DND-41 (cell line): Measurements from ENCODE around the gene ZC3H15.
A peak's percentile ranks its signal among the peaks of the same experiment; 100 is the strongest.

Experiments used
- ATAC-seq: fragments of 200-7000 bp; cut with Tn5 transposase; 3 replicates; pipeline ENCODE4 v1.9.1; 2021; ENCODE audit warnings: low read depth; ENCODE audit not compliant: insufficient read depth
- DNase-seq: peaks from one replicate; pipeline ENCODE4 v3.0.0-alpha.2; 2020
- H2AFZ ChIP-seq: 2 replicates; pipeline ENCODE4 v1.6.0; 2012; ENCODE audit warnings: low read depth, low read length
- H3K27ac ChIP-seq: 2 replicates; pipeline ENCODE4 v1.5.1; 2012; ENCODE audit warnings: low read length, inconsistent platforms
- H3K27me3 ChIP-seq: fragments of 200-600 bp; sonication (generic); 2 replicates; pipeline ENCODE4 v1.6.0; 2012; ENCODE audit warnings: low read length, mild to moderate bottlenecking, inconsistent platforms; ENCODE audit not compliant: insufficient read depth, poor library complexity
- H3K36me3 ChIP-seq: 2 replicates; pipeline ENCODE4 v1.5.1; 2012; ENCODE audit warnings: low read length, inconsistent platforms; ENCODE audit not compliant: insufficient read depth
- H3K4me1 ChIP-seq: 2 replicates; pipeline ENCODE4 v1.5.1; 2012; ENCODE audit warnings: mild to moderate bottlenecking, low read length; ENCODE audit not compliant: insufficient read depth
- H3K4me2 ChIP-seq: 2 replicates; pipeline ENCODE4 v1.6.0; 2012; ENCODE audit warnings: mild to moderate bottlenecking, moderate library complexity, low read length, inconsistent platforms; ENCODE audit not compliant: insufficient read depth
- H3K4me3 ChIP-seq, 2 experiments: fragments of 200-600 bp in 1 of 2; shearing (Covaris generic) in 1 of 2; 2 replicates each; pipeline ENCODE4 v1.5.1; 2012 to 2016; ENCODE audit warnings: inconsistent platforms in 2 of 2, low read length in 2 of 2, mild to moderate bottlenecking in 2 of 2, low read depth in 1 of 2, moderate library complexity in 1 of 2
- H3K79me2 ChIP-seq: 2 replicates; pipeline ENCODE4 v1.6.0; 2012; ENCODE audit warnings: low read length, inconsistent platforms; ENCODE audit not compliant: insufficient read depth
- H3K9ac ChIP-seq: 2 replicates; pipeline ENCODE4 v1.6.0; 2012; ENCODE audit warnings: low read depth, mild to moderate bottlenecking, inconsistent platforms, low read length, moderate library complexity
- H3K9me3 ChIP-seq: 2 replicates; pipeline ENCODE4 v1.5.1; 2012; ENCODE audit warnings: low read length, moderate library complexity, mild to moderate bottlenecking, inconsistent platforms; ENCODE audit not compliant: insufficient read depth, severe bottlenecking
- H4K20me1 ChIP-seq: 2 replicates; pipeline ENCODE4 v1.6.0; 2012; ENCODE audit warnings: low read length; ENCODE audit not compliant: insufficient read depth
- EZH2 ChIP-seq: IDR thresholded peaks from 3 replicates; pipeline ENCODE4 v1.6.1; 2012; ENCODE audit warnings: borderline replicate concordance, low read depth, mild to moderate bottlenecking, moderate library complexity, low read length, inconsistent platforms; ENCODE audit not compliant: severe bottlenecking
- TF ChIP-seq, protein P1 (sequence below): IDR thresholded peaks from 2 replicates; pipeline ENCODE4 v1.5.1; 2012; ENCODE audit warnings: borderline replicate concordance, low read length, moderate library complexity, mild to moderate bottlenecking; ENCODE audit not compliant: poor library complexity, severe bottlenecking; ENCODE audit errors: extremely low read depth

The ZC3H15 gene

DNA sequence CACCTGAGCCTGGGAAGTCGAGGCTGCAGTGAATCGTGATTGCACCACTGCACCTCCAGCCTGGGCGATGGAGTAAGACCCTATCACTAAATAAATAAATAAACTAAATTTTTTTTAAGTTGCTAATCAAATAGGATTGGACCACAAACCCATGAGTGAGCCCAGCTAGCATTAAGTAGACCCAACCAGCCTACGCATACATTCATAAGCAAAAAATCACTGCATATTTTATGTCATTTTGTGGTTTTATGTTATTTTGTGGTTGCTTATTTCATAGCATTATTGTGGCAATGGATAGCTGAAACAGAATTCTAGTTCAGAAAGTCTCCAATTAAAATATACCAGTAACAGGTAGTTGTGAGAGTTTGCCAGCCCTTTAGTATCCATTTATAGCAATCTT lies 29.1 kb upstream of the ZC3H15 start:
- TF ChIP-seq, protein P1, sequence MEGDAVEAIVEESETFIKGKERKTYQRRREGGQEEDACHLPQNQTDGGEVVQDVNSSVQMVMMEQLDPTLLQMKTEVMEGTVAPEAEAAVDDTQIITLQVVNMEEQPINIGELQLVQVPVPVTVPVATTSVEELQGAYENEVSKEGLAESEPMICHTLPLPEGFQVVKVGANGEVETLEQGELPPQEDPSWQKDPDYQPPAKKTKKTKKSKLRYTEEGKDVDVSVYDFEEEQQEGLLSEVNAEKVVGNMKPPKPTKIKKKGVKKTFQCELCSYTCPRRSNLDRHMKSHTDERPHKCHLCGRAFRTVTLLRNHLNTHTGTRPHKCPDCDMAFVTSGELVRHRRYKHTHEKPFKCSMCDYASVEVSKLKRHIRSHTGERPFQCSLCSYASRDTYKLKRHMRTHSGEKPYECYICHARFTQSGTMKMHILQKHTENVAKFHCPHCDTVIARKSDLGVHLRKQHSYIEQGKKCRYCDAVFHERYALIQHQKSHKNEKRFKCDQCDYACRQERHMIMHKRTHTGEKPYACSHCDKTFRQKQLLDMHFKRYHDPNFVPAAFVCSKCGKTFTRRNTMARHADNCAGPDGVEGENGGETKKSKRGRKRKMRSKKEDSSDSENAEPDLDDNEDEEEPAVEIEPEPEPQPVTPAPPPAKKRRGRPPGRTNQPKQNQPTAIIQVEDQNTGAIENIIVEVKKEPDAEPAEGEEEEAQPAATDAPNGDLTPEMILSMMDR, result no peak
- no peak for TF ChIP-seq EZH2
- Histone ChIP-seq H2AFZ (no peak overlapping the region), H3K4me2 (no peak overlapping the region), H3K4me1 (peaks cover 10% of the 10 kb centered on the region), H3K9me3 (no peaks in the 10 kb centered on the region), H4K20me1 (no peaks in the 10 kb centered on the region), H3K27ac (no peak overlapping the region), H3K4me3 (no peak overlapping the region), H3K27me3 (no peaks in the 10 kb centered on the region), H3K79me2 (no peaks in the 10 kb centered on the region), H3K9ac (no peak overlapping the region), H3K36me3 (peaks cover 6% of the 10 kb centered on the region; the same call in 1 of the 2 replicates)
- ATAC-seq (no peak), DNase-seq (no peak)

DNA sequence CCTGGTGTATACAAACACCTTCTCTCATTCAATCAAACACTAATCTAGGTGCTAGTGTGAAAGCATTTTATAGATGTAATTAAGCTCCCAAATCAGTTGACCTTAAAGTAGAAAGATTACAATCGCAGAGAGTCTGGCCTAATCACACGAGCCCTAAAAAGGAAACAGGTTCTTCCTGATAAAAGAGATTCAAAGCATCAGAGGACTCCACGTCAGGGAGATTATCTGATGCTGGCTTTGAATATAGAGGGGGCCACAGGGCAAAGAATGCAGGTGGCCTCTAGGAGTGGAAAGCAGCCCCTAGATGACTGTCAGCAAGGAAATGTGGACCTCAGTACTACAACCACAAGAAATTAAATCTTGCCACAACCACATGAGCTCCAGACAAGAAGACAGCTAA lies 28.2 kb upstream of the ZC3H15 start:
- peak; percentile 93 for ATAC-seq
- H2AFZ ChIP-seq, result no peak overlapping the region
- H3K79me2 ChIP-seq, result no peaks in the 10 kb centered on the region
- no peaks in the 10 kb centered on the region for H3K9me3 ChIP-seq
- H3K4me1 ChIP-seq, result peaks cover 10% of the 10 kb centered on the region
- no peak overlapping the region for H3K4me2 ChIP-seq
- H3K9ac ChIP-seq, result no peak overlapping the region
- H3K27me3 ChIP-seq, result no peaks in the 10 kb centered on the region
- peaks cover 6% of the 10 kb centered on the region; the same call in 1 of the 2 replicates for H3K36me3 ChIP-seq
- H4K20me1 ChIP-seq, result no peaks in the 10 kb centered on the region
- H3K27ac ChIP-seq, result no peak overlapping the region
- no peak overlapping the region for H3K4me3 ChIP-seq
- no peak for TF ChIP-seq EZH2
- peak; percentile 35 for DNase-seq

DNA sequence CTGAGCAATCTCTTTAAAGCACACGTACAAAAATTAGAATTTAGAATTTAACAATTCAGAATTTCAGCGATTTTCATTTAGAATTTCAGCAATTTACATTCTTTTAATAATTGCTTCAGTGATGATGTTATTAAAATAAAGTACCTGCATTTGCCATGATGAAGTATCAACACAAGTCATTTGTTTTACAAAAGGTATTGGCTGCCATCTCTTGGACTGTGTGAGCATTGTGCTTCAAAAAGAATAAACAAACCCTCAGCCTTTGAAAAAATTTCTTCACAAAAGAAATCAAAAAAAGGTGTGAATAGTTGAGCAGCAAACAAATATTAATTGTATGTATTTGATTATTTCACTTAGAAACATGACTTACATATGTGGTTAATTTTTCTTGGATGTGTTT lies 27.1 kb upstream of the ZC3H15 start:
- DNase-seq (no peak), ATAC-seq (no peak)
- H2AFZ ChIP-seq, result no peak overlapping the region
- H4K20me1 ChIP-seq, result no peaks in the 10 kb centered on the region
- no peaks in the 10 kb centered on the region for H3K79me2 ChIP-seq
- no peak overlapping the region for H3K27ac ChIP-seq
- H3K4me1 ChIP-seq, result peaks cover 10% of the 10 kb centered on the region
- no peak overlapping the region for H3K9ac ChIP-seq
- no peak overlapping the region for H3K4me2 ChIP-seq
- H3K27me3 ChIP-seq, result no peaks in the 10 kb centered on the region
- no peak overlapping the region for H3K4me3 ChIP-seq
- TF ChIP-seq, protein P1, result peak; percentile 39
- TF ChIP-seq EZH2, result no peak
- H3K36me3 ChIP-seq, result peaks cover 6% of the 10 kb centered on the region; the same call in 1 of the 2 replicates
- H3K9me3 ChIP-seq, result no peaks in the 10 kb centered on the region

DNA sequence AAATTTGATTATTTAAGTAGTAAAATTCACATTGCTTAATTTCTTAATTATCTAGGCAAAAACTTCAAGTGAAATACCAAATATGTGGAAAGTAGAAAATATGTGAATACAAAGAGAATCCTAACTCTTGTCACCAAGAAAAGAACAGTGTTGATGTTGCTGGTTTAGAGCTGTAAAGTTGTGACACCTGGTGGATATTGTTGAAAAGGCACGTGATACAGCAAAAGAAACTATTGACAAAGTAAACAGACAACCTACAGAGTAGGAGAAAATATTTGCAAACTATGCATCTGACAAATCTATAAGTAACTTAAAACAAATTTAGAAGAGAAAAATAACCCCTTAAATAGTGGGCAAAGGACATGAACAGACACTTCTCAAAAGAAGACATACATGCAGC lies 25.6 kb upstream of the ZC3H15 start:
- Histone ChIP-seq H2AFZ (no peak overlapping the region), H3K27me3 (no peaks in the 10 kb centered on the region), H3K9me3 (no peaks in the 10 kb centered on the region), H3K27ac (no peak overlapping the region), H4K20me1 (no peaks in the 10 kb centered on the region), H3K36me3 (peaks cover 6% of the 10 kb centered on the region; the same call in 1 of the 2 replicates), H3K4me1 (peaks cover 10% of the 10 kb centered on the region), H3K9ac (no peak overlapping the region), H3K4me2 (no peak overlapping the region), H3K4me3 (no peak overlapping the region), H3K79me2 (no peaks in the 10 kb centered on the region)
- ATAC-seq (peak; percentile 57; the same call in 2 of the 3 replicates), DNase-seq (no peak)
- no peak for TF ChIP-seq EZH2
- TF ChIP-seq, protein P1, result peak; percentile 69
